Measurements from ENCODE around the gene FGF12. TPM values are rescaled to one million over a fixed set of nuclear protein-coding genes. Genes with fewer than 3 reads are reported as not detected.
"Not testable (repeated sequence)": the region's sequence is repeated elsewhere in the genome, so short reads cannot be mapped to it uniquely, and the experiment has no call there.

The FGF12 gene
- total RNA-seq = under 0.01 TPM

- Histone ChIP-seq H3K4me3 (ENCODE audit: low read length) (no peak within 1 kb of the TSS), H3K9me3 (ENCODE audit: low read depth, low read length) (no peaks in the 10 kb centered on the region), H3K4me1 (ENCODE audit: insufficient read depth, low read length) (no peaks in the 10 kb centered on the region), H3K27me3 (ENCODE audit: insufficient read depth, low read length) (peaks cover 11% of the 10 kb centered on the region)
Observed at GRCh38 chr3:192727032-192727847, at the start of gene FGF12. TSS of gene FGF12 (minus strand) at chr3:192727541.

- not testable (repeated sequence) for H3K27me3 ChIP-seq (ENCODE audit: insufficient read depth, low read length); H3K4me1 ChIP-seq (ENCODE audit: insufficient read depth, low read length); H3K9me3 ChIP-seq (ENCODE audit: low read depth, low read length)
Observed at GRCh38 chr3:192774341-192774740, 47.0 kb upstream of the FGF12 start.

GRCh38 chr3:192772240-192772894 is 45.0 kb upstream of the FGF12 start:
- Histone ChIP-seq H3K4me3 (ENCODE audit: low read length) (no peak overlapping the region), H3K4me1 (ENCODE audit: insufficient read depth, low read length) (no peaks in the 10 kb centered on the region), H3K27me3 (ENCODE audit: insufficient read depth, low read length) (no peaks in the 10 kb centered on the region), H3K9me3 (ENCODE audit: low read depth, low read length) (no peaks in the 10 kb centered on the region)

More at GRCh38 chr3:192774341-192774740, 47.0 kb upstream of the FGF12 start:
- not testable (repeated sequence) for H3K4me3 ChIP-seq (ENCODE audit: low read length)

- Histone ChIP-seq H3K4me3 (ENCODE audit: low read length) (no peak overlapping the region), H3K27me3 (ENCODE audit: insufficient read depth, low read length) (no peaks in the 10 kb centered on the region), H3K9me3 (ENCODE audit: low read depth, low read length) (no peaks in the 10 kb centered on the region), H3K4me1 (ENCODE audit: insufficient read depth, low read length) (no peaks in the 10 kb centered on the region)
Observed at GRCh38 chr3:192758654-192759053, 31.3 kb upstream of the FGF12 start.

- Histone ChIP-seq H3K4me3 (ENCODE audit: low read length) (no peak overlapping the region), H3K27me3 (ENCODE audit: insufficient read depth, low read length) (no peaks in the 10 kb centered on the region), H3K9me3 (ENCODE audit: low read depth, low read length) (no peaks in the 10 kb centered on the region), H3K4me1 (ENCODE audit: insufficient read depth, low read length) (no peaks in the 10 kb centered on the region)
Observed at GRCh38 chr3:192751148-192751547, 23.8 kb upstream of the FGF12 start.

- H3K27me3 ChIP-seq (ENCODE audit: insufficient read depth, low read length) = no peaks in the 10 kb centered on the region
- no peak overlapping the region for H3K4me3 ChIP-seq (ENCODE audit: low read length)
- H3K4me1 ChIP-seq (ENCODE audit: insufficient read depth, low read length) = no peaks in the 10 kb centered on the region
- H3K9me3 ChIP-seq (ENCODE audit: low read depth, low read length) = no peaks in the 10 kb centered on the region
Observed at GRCh38 chr3:192750201-192750600, 22.9 kb upstream of the FGF12 start.

- Histone ChIP-seq H3K27me3 (ENCODE audit: insufficient read depth, low read length) (no peaks in the 10 kb centered on the region), H3K4me1 (ENCODE audit: insufficient read depth, low read length) (no peaks in the 10 kb centered on the region), H3K4me3 (ENCODE audit: low read length) (no peak overlapping the region), H3K9me3 (ENCODE audit: low read depth, low read length) (no peaks in the 10 kb centered on the region)
Observed at GRCh38 chr3:192747746-192748145, 20.4 kb upstream of the FGF12 start.

GRCh38 chr3:192747145-192747544 is 19.8 kb upstream of the FGF12 start:
- H3K4me1 ChIP-seq (ENCODE audit: insufficient read depth, low read length) = no peaks in the 10 kb centered on the region
- H3K4me3 ChIP-seq (ENCODE audit: low read length) = no peak overlapping the region
- no peaks in the 10 kb centered on the region for H3K9me3 ChIP-seq (ENCODE audit: low read depth, low read length)
- no peaks in the 10 kb centered on the region for H3K27me3 ChIP-seq (ENCODE audit: insufficient read depth, low read length)

GRCh38 chr3:192745150-192745549 is 17.8 kb upstream of the FGF12 start:
- Histone ChIP-seq H3K4me3 (ENCODE audit: low read length) (no peak overlapping the region), H3K4me1 (ENCODE audit: insufficient read depth, low read length) (no peaks in the 10 kb centered on the region), H3K27me3 (ENCODE audit: insufficient read depth, low read length) (no peaks in the 10 kb centered on the region), H3K9me3 (ENCODE audit: low read depth, low read length) (no peaks in the 10 kb centered on the region)

- H3K9me3 ChIP-seq (ENCODE audit: low read depth, low read length); H3K27me3 ChIP-seq (ENCODE audit: insufficient read depth, low read length); H3K4me3 ChIP-seq (ENCODE audit: low read length); H3K4me1 ChIP-seq (ENCODE audit: insufficient read depth, low read length): not testable (repeated sequence)
Observed at GRCh38 chr3:192744604-192745003, 17.3 kb upstream of the FGF12 start.

- no peak overlapping the region for H3K4me3 ChIP-seq (ENCODE audit: low read length)
- H3K27me3 ChIP-seq (ENCODE audit: insufficient read depth, low read length) = no peaks in the 10 kb centered on the region
- H3K4me1 ChIP-seq (ENCODE audit: insufficient read depth, low read length) = no peaks in the 10 kb centered on the region
- H3K9me3 ChIP-seq (ENCODE audit: low read depth, low read length) = no peaks in the 10 kb centered on the region
Observed at GRCh38 chr3:192737506-192737905, 10.2 kb upstream of the FGF12 start.

GRCh38 chr3:192731233-192731632 is 3.9 kb upstream of the FGF12 start:
- Histone ChIP-seq H3K9me3 (ENCODE audit: low read depth, low read length) (no peaks in the 10 kb centered on the region), H3K4me3 (ENCODE audit: low read length) (no peak overlapping the region), H3K27me3 (ENCODE audit: insufficient read depth, low read length) (peaks cover 11% of the 10 kb centered on the region), H3K4me1 (ENCODE audit: insufficient read depth, low read length) (no peaks in the 10 kb centered on the region)

GRCh38 chr3:192726385-192726784 is 956 bp downstream of the FGF12 start:
- no peaks in the 10 kb centered on the region for H3K4me1 ChIP-seq (ENCODE audit: insufficient read depth, low read length)
- no peak overlapping the region for H3K4me3 ChIP-seq (ENCODE audit: low read length)
- no peaks in the 10 kb centered on the region for H3K9me3 ChIP-seq (ENCODE audit: low read depth, low read length)
- peaks cover 11% of the 10 kb centered on the region for H3K27me3 ChIP-seq (ENCODE audit: insufficient read depth, low read length)

- Histone ChIP-seq H3K4me3 (ENCODE audit: low read length) (no peak overlapping the region), H3K9me3 (ENCODE audit: low read depth, low read length) (no peaks in the 10 kb centered on the region), H3K27me3 (ENCODE audit: insufficient read depth, low read length) (no peaks in the 10 kb centered on the region), H3K4me1 (ENCODE audit: insufficient read depth, low read length) (no peaks in the 10 kb centered on the region)
Observed at GRCh38 chr3:192719964-192720363, 7.4 kb downstream of the FGF12 start.

GRCh38 chr3:192718156-192718555 is 9.2 kb downstream of the FGF12 start:
- no peaks in the 10 kb centered on the region for H3K4me1 ChIP-seq (ENCODE audit: insufficient read depth, low read length)
- H3K9me3 ChIP-seq (ENCODE audit: low read depth, low read length) = no peaks in the 10 kb centered on the region
- H3K27me3 ChIP-seq (ENCODE audit: insufficient read depth, low read length) = no peaks in the 10 kb centered on the region
- H3K4me3 ChIP-seq (ENCODE audit: low read length) = no peak overlapping the region

- Histone ChIP-seq H3K9me3 (ENCODE audit: low read depth, low read length) (no peaks in the 10 kb centered on the region), H3K27me3 (ENCODE audit: insufficient read depth, low read length) (no peaks in the 10 kb centered on the region), H3K4me1 (ENCODE audit: insufficient read depth, low read length) (no peaks in the 10 kb centered on the region), H3K4me3 (ENCODE audit: low read length) (no peak overlapping the region)
Observed at GRCh38 chr3:192715126-192715525, 12.2 kb downstream of the FGF12 start.
